Mesodermal cell (in vitro differentiated cells): Measurements from ENCODE around the gene FGF16. TPM values are rescaled to one million over a fixed set of nuclear protein-coding genes. Genes with fewer than 3 reads are reported as not detected.
A peak's percentile ranks its signal among the peaks of the same experiment; 100 is the strongest.
"Not testable (repeated sequence)": the region's sequence is repeated elsewhere in the genome, so short reads cannot be mapped to it uniquely, and the experiment has no call there.

ENCODE experiments used
- H3K27ac ChIP-seq: 2 replicates; pipeline ENCODE4 v1.7.0; 2013; ENCODE audit warnings: mild to moderate bottlenecking, low read depth, low read length, moderate library complexity; ENCODE audit not compliant: severe bottlenecking
- H3K36me3 ChIP-seq: 2 replicates; pipeline ENCODE4 v1.7.1; 2013; ENCODE audit warnings: mild to moderate bottlenecking, low read length, moderate library complexity; ENCODE audit not compliant: control insufficient read depth, insufficient read depth
- H3K4me1 ChIP-seq: one replicate; pipeline ENCODE4 v1.7.1; 2013; ENCODE audit warnings: mild to moderate bottlenecking, low read length; ENCODE audit not compliant: insufficient read depth, control insufficient read depth, poor library complexity, severe bottlenecking
- H3K4me3 ChIP-seq: 2 replicates; pipeline ENCODE4 v1.7.0; 2013; ENCODE audit warnings: low read length, control low read depth, mild to moderate bottlenecking; ENCODE audit not compliant: insufficient read depth, poor library complexity, severe bottlenecking; ENCODE audit errors: extremely low read depth
- H3K9me3 ChIP-seq: 2 replicates; pipeline ENCODE4 v1.7.1; 2013; ENCODE audit warnings: mild to moderate bottlenecking, low read length, moderate library complexity; ENCODE audit not compliant: control insufficient read depth
- WGBS, 2 experiments: methylation state at CpG; one replicate each; pipeline ENCODE4 v1.1.5; 2013; ENCODE audit warnings: missing lambda C conversion rate in 2 of 2; ENCODE audit not compliant: insufficient coverage in 2 of 2; 5-methylcytosine and 5-hydroxymethylcytosine counted together
- polyA plus RNA-seq, 2 experiments: library from polyadenylated mRNA; stranded (reverse); fragments of 50-300 nt; gene quantifications; one replicate each; pipeline ENCODE4 v1.2.3, GENCODE V29; 2013

FGF16 gene
- polyA plus RNA-seq (2013, experiment 1 of 2) = not detected
- polyA plus RNA-seq (2013, experiment 2 of 2) = not detected

- Histone ChIP-seq H3K27ac (no peak within 1 kb of the TSS), H3K36me3 (no peaks in the 10 kb centered on the region), H3K4me1 (peaks cover 7% of the 10 kb centered on the region), H3K9me3 (no peaks in the 10 kb centered on the region), H3K4me3 (peak within 1 kb of the TSS; percentile 16)
- WGBS, 2 experiments = 0 to 4% methylated on average over 2 to 5 of the region's 48 CpGs
Measured at GRCh38 chrX:77446908-77447652, at the start of gene FGF16. Gene FGF16, plus strand, starts transcription at chrX:77447389. Its CDS starts 286 bp downstream, at chrX:77447675.

DNA sequence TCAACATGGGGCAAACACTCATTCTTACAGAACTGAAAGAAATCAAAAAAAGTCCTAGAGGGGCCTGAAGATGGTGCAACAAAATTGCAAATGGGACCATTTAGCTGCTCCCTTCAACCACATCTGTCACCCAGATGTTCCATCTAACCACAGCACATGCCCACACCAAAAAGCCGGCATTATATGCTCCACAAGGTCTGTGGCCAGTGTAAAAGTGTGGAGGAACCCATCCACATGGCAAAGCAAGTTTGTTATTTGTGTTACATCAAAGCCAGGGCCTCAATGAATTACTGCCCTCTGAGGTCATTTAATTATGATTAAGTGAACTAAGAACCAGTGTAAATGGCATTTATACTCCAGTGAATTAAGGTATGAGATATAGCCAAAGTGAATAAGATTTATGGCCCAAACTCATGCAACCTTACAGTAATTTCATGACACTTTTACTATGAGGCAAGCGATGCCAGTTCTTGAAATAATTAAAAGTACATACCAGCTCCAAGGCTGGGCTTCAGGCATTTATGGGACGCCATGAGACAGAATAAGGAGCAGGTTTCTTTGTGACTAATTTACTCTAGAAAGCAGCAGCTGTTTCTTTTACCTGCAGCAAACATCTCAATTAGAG lies 48.7 kb upstream of the FGF16 start:
- no peaks in the 10 kb centered on the region for H3K4me1 ChIP-seq

DNA sequence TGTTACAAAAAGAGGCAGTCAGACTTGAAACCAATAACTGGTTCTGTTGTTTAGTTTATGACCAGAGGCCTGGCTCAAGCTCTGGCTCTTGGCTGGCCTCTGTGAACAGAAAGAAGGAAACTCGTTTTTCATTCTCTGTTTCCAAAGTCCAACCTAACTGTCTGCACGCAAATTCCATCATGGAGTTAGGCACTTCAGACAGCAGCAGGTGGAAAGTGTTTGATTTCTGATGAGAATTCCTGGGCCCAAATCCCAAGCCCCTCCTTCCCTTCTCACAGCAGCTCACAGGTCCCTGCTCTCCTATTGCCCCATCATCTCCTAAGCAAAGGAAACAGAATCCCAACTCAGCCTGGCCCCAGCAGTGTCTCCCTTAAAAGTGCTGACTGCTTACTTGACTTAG lies 42.8 kb upstream of the FGF16 start:
- WGBS, 2 experiments = no CpG with 5 or more reads among the region's 2 CpGs
- Histone ChIP-seq H3K9me3 (no peaks in the 10 kb centered on the region), H3K4me3 (no peak overlapping the region), H3K36me3 (no peaks in the 10 kb centered on the region), H3K4me1 (no peaks in the 10 kb centered on the region), H3K27ac (no peak overlapping the region)

More for the DNA sequence above, 48.7 kb upstream of the FGF16 start:
- Histone ChIP-seq H3K36me3 (no peaks in the 10 kb centered on the region), H3K27ac (no peak overlapping the region), H3K4me3 (no peak overlapping the region), H3K9me3 (no peaks in the 10 kb centered on the region)
- WGBS, 2 experiments = 60% methylated on average over 1 of the region's 3 CpGs; no CpG with 5 or more reads in 1 of the 2 experiments

GRCh38 chrX:77407821-77408220 lies 39.4 kb upstream of the FGF16 start:
- not testable (repeated sequence) for H3K36me3 ChIP-seq, H3K4me3 ChIP-seq, H3K4me1 ChIP-seq, H3K27ac ChIP-seq, H3K9me3 ChIP-seq
- 83% methylated on average over 1 of the region's 1 CpG; no CpG with 5 or more reads in 1 of the 2 experiments for WGBS, 2 experiments

DNA sequence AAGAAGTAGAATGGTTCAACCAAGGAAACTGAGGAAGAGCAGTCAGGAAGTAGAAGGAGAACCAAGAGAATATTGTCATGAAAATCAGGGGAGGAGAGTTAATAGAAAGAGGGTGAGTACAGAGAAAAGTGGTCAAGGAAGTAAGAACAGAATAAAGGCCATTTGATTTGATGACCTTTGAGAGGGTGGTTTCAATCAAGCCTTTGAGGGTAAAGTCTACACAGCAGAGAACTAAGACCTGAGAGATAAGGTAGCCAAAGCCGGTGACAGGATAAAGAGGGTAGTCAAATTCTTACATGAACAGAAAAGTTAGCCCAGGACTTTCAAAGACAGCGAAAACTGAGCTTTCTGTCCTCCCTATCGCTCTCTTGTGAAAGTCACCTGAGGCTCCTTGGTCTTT lies 34.6 kb upstream of the FGF16 start:
- no peaks in the 10 kb centered on the region for H3K4me1 ChIP-seq
- WGBS, 2 experiments = 92 to 100% methylated on average over 2 of the region's 3 CpGs

GRCh38 chrX:77415161-77415560 lies 32.0 kb upstream of the FGF16 start:
- Histone ChIP-seq H3K4me3 (no peak overlapping the region), H3K4me1 (no peaks in the 10 kb centered on the region), H3K9me3 (no peaks in the 10 kb centered on the region), H3K36me3 (no peaks in the 10 kb centered on the region), H3K27ac (no peak overlapping the region)
- WGBS, 2 experiments = no CpG with 5 or more reads among the region's 1 CpG

More for the DNA sequence above, 34.6 kb upstream of the FGF16 start:
- Histone ChIP-seq H3K4me3 (no peak overlapping the region), H3K36me3 (no peaks in the 10 kb centered on the region), H3K27ac (no peak overlapping the region), H3K9me3 (no peaks in the 10 kb centered on the region)

DNA sequence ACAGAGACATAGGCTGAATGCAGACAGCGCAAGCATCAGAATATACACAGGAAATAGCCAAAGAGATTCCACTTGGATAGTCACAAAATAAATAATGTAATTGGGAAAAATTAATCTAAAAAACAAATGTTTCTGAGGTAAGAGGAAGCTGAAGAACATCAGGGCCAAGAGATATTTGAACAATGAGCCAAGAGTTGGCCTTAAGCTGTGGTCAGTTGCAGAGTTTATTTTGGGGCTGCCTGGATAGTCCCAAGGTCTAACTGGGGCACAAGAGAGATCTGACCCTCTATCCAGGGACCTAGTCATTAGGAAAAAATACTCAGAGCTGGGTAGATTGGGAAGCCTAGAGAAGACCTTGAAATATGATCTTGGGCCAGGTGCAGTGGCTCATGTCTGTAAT lies 31.3 kb upstream of the FGF16 start:
- WGBS, 2 experiments = no CpG with 5 or more reads among the region's 1 CpG
- Histone ChIP-seq H3K27ac (no peak overlapping the region), H3K9me3 (no peaks in the 10 kb centered on the region), H3K4me3 (no peak overlapping the region), H3K4me1 (no peaks in the 10 kb centered on the region), H3K36me3 (no peaks in the 10 kb centered on the region)

GRCh38 chrX:77422891-77423648 lies 24.1 kb upstream of the FGF16 start:
- no peak overlapping the region for H3K4me3 ChIP-seq
- no peak overlapping the region for H3K27ac ChIP-seq
- H3K36me3 ChIP-seq = no peaks in the 10 kb centered on the region
- no peaks in the 10 kb centered on the region for H3K4me1 ChIP-seq
- H3K9me3 ChIP-seq = no peaks in the 10 kb centered on the region
- no CpG with 5 or more reads among the region's 4 CpGs for WGBS, 2 experiments

DNA sequence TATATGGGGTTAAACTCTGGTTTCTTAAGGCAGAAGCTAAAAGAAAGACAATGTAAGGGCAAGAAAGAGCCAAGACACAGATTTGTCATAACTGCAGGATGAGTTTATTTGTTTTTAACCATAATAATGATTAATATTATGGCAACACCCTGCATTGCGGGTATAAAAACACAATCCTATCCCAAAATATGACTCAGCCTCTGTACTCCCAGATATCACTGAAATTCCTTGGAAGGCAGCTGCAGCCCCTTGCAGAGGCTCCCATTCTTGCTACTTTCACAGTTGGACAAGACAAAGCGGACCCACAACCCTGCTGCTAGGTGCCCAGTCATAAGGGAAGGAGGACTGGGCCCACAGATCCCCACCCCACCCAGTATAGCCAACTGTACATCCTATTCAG lies 20.4 kb upstream of the FGF16 start:
- H3K36me3 ChIP-seq = no peaks in the 10 kb centered on the region
- 100% methylated on average over 1 of the region's 2 CpGs; no CpG with 5 or more reads in 1 of the 2 experiments for WGBS, 2 experiments
- H3K27ac ChIP-seq = no peak overlapping the region
- H3K9me3 ChIP-seq = no peaks in the 10 kb centered on the region
- no peak overlapping the region for H3K4me3 ChIP-seq
- no peaks in the 10 kb centered on the region for H3K4me1 ChIP-seq

- WGBS, 2 experiments = no CpG with 5 or more reads among the region's 1 CpG
Measured at GRCh38 chrX:77427611-77428010, 19.6 kb upstream of the FGF16 start.

More at GRCh38 chrX:77427611-77428010, 19.6 kb upstream of the FGF16 start:
- H3K4me1 ChIP-seq = no peaks in the 10 kb centered on the region
- H3K4me3 ChIP-seq = no peak overlapping the region
- H3K36me3 ChIP-seq = no peaks in the 10 kb centered on the region
- no peak overlapping the region for H3K27ac ChIP-seq
- no peaks in the 10 kb centered on the region for H3K9me3 ChIP-seq
